ENCODE measurements around the gene HOXB5. TPM values are rescaled to one million over a fixed set of nuclear protein-coding genes. Genes with fewer than 3 reads are reported as not detected.

The HOXB5 gene
- polyA plus RNA-seq, 3 donors from 2014 or later = not detected

DNA sequence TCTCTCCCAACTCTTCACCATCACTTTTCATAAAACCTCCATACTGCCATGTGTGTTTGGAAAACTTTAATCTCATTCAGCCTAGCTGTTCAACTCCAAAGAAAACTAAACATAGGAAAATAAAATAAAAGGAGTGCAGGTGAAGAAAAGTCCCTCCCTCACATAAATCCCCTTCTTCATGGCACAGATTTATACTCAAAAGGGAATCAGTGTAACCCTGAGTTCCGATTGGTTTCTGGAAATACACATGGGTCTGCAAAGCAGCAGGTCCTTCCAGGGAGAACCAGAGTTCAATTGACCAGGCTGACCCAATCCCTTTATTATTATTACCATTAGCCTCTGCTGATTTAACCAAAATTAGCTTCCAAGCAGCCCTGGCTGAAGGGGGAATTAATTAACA, 39.8 kb downstream of the HOXB5 start:
- Mint-ChIP-seq H3K27me3 (ENCODE audit: low read depth in 3 of 3) (peaks cover 8 to 15% (median 11%) of the 10 kb centered on the region in 3 donors), H3K9me3 (no peaks in the 10 kb centered on the region), H3K4me3 (no peak overlapping the region), H3K36me3 (peaks cover 4 to 21% (median 14%) of the 10 kb centered on the region in 3 donors), H3K4me1 (peaks cover 8 to 27% of the 10 kb centered on the region in 2 donors), H3K27ac (no peak overlapping the region)
- DNase-seq = no peak

DNA sequence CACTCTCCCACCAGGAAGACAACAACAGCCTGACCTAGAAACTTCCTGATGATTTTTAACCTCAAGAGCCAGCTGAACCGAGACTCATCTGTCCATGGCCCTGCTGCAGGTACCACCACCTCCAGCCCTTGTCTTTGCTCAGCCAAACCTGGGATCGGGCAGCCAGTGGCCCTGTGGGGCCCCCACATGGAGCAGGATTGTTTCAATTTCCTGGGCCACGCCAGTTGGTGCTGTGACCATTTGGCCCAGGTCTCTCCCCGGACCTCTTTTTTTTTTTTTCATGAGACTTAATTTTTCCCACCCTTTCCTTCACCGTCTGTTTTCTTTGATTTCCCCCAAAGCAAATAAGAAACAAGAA, 40.4 kb downstream of the HOXB5 start:
- Mint-ChIP-seq H3K27ac (no peak overlapping the region), H3K36me3 (peaks cover 4 to 17% (median 10%) of the 10 kb centered on the region in 3 donors), H3K27me3 (ENCODE audit: low read depth in 3 of 3) (peaks cover 8 to 15% (median 11%) of the 10 kb centered on the region in 3 donors), H3K9me3 (no peaks in the 10 kb centered on the region), H3K4me3 (no peak overlapping the region), H3K4me1 (peaks cover 15 to 33% of the 10 kb centered on the region in 2 donors)
- DNase-seq = no peak

DNA sequence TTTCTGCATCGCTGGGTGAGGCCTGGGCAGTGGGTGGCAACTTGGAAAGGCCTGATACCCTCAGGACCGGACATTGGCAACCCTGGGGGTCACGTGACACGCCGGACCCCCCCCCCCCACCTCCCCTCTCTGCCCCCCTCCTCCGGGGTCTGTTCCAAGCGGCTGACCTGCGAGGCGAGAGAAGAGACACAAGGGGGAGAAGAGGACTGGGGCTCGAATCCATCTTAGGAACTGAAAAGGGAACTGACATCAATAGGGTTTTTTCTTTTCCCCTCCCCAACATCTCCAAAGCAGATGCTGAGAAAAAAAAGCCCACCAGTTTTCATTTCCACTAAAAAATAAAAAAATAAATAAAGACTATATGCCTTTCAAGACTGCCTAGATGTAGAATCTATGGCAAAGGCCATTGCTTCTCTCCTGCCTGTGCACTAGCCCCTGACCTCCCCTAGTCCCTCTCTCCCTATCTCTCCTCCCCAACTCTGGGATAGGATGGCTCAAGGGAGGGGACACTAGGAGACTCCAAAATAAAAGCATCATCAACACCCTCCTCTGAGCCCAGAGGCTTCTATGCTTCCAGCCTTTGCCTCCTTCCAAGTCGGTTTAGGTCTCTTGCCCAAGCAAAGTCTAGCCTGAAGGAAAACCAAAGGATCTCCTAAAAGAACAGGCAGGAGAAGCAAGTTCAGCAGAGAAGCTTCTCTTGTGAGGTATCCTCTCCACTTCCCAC, 41.0 kb downstream of the HOXB5 start:
- Mint-ChIP-seq H3K4me3 (no peak overlapping the region), H3K4me1 (peaks cover 20 to 38% of the 10 kb centered on the region in 2 donors), H3K9me3 (no peaks in the 10 kb centered on the region)

DNA sequence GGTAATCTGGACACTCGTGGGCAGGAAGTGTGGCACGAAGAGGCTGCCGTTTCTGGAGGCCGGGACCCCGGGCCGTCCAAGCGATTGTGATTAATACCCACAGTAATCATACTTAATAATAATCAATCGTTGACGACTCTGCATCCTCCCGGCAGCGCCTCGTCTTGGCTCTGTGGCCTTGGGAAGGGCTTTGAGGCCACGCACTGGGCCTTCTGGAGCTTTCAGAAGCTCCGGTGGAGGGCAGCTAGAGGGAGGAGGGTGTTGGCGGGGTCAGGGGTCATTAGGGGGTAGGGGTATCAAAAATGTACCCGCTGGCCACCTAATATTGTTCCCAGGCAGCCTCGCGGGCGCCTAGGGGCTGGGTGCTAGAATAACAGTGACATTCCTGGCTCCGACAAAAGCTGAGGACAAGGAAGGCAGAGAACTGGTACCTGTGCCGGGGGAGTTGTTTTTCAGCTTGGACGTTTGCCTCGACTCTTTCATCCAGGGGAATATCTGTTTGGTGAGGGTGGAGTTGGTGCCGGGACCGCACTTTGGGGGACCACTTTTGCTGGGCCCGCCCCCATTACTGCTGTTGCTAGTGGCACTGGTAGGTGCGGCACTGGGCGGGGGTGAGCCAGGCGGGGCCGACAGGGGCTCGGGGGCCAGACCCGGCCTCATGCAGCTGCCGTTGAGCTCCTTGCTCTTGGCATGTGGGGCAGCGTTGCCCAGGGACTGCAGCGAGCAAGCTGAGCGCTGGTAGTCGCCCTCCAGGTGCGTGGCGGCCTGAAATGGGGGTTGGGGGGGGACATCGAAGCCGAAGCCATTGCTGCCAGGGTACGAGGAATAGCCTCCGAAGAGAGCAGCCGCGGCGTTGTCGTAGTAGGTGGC, 41.7 kb downstream of the HOXB5 start:
- H3K27ac Mint-ChIP-seq = no peak overlapping the region
- peaks cover 28 to 46% of the 10 kb centered on the region in 2 donors for H3K4me1 Mint-ChIP-seq
- peaks cover 4 to 11% (median 10%) of the 10 kb centered on the region in 3 donors for H3K36me3 Mint-ChIP-seq
- H3K9me3 Mint-ChIP-seq = no peaks in the 10 kb centered on the region
- H3K4me3 Mint-ChIP-seq = no peak overlapping the region
- DNase-seq = no peak
- H3K27me3 Mint-ChIP-seq (ENCODE audit: low read depth in 3 of 3) = peaks cover 8 to 15% (median 11%) of the 10 kb centered on the region in 3 donors

More for the DNA sequence above, 41.0 kb downstream of the HOXB5 start:
- DNase-seq = no peak
- Mint-ChIP-seq H3K27me3 (ENCODE audit: low read depth in 3 of 3) (peaks cover 8 to 15% (median 11%) of the 10 kb centered on the region in 3 donors), H3K27ac (no peak overlapping the region), H3K36me3 (peaks cover 4 to 12% (median 10%) of the 10 kb centered on the region in 3 donors)

DNA sequence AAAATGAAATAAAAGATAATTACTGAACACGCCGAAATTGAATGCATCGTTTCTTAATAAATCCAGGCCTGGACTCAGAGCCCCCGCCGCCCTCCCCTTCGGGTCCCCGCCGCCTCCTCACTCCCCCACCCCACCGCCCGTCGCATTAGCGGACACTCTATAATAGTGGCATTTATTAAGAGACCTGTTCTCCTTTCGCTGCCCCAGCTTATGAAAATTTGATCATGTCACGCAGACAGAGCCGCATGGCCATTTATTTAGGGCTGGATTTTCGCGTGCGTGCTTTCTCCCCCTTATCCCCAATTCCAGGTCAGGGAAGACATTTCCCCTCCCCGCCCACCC, 42.4 kb downstream of the HOXB5 start:
- Mint-ChIP-seq H3K4me3 (no peak overlapping the region), H3K36me3 (peaks cover 0 to 11% (median 10%) of the 10 kb centered on the region in 3 donors), H3K9me3 (no peaks in the 10 kb centered on the region), H3K4me1 (peaks cover 34 to 48% of the 10 kb centered on the region in 2 donors), H3K27ac (no peak overlapping the region), H3K27me3 (ENCODE audit: low read depth in 3 of 3) (peaks cover 8 to 15% (median 9%) of the 10 kb centered on the region in 3 donors)
- DNase-seq = no peak

DNA sequence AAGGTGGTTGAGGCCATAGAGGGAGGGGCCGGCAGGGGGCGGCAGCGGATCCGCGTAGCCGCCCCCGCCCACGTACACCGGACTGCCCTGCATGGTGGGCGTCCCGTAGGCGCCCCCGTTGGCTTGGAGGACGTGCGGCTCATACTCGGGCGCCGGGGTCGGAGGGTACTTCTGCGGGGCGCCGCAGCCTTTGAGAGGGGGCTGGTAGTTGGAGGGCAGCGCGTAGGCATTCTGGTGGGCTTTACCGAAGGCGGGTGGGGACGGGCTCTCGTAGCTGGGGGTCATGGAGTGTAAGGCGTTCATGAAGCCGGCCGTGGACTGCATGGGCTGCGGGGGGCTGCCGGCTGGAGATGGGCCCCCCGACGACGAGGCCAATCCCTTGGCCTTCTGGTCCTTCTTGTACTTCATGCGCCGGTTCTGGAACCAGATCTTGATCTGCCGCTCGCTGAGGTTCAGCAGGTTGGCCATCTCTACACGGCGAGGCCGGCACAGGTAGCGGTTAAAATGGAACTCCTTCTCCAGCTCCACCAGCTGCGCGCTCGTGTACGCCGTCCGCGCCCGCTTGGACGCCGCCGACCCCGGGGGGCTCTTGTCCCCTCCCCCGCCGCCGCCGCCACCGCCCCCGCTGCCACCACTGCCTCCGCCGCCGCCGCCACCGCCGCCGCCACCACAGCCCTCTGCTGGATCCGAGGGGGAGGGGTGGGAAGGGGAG, 42.9 kb downstream of the HOXB5 start:
- no peak overlapping the region for H3K4me3 Mint-ChIP-seq

DNA sequence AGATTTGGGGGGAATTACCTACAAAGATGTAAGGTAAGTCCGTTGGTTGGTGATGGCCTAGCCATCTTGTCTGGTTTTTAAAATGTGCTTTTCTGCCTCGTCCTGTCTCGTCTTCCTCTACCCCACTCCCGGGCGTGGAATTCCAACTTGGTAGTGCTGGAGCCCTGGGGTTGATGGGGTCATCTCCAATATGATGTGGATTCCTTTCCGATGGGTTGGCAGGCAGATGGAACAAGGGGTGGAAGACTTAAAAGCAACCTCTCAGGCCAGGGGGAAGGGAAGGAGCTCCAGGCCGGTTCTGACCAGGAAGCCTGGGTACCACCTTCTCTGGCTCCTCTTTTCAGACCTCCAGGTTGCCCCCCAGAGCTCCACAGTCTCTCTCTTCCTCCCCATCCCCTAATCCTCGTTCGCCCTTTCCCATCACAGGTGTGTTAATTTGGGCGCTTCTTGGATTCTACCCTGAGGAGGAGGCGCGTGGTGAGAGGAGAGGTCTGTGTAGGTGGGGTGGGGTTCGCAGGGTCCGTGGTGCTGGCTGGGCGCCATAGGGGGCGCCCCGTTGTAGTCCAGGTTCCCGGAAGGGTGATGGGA, 43.6 kb downstream of the HOXB5 start:
- Mint-ChIP-seq H3K4me1 (peaks cover 38 to 48% of the 10 kb centered on the region in 2 donors), H3K27me3 (ENCODE audit: low read depth in 3 of 3) (peaks cover 4 to 12% (median 7%) of the 10 kb centered on the region in 3 donors), H3K4me3 (no peak overlapping the region), H3K9me3 (no peaks in the 10 kb centered on the region), H3K36me3 (peaks cover 0 to 10% (median 7%) of the 10 kb centered on the region in 3 donors), H3K27ac (no peak overlapping the region)
- DNase-seq = no peak

More for the DNA sequence above, 42.9 kb downstream of the HOXB5 start:
- Mint-ChIP-seq H3K27ac (no peak overlapping the region), H3K4me1 (peaks cover 36 to 48% of the 10 kb centered on the region in 2 donors), H3K27me3 (ENCODE audit: low read depth in 3 of 3) (peaks cover 8 to 15% (median 9%) of the 10 kb centered on the region in 3 donors), H3K36me3 (peaks cover 0 to 11% (median 10%) of the 10 kb centered on the region in 3 donors), H3K9me3 (no peaks in the 10 kb centered on the region)
- DNase-seq = no peak

DNA sequence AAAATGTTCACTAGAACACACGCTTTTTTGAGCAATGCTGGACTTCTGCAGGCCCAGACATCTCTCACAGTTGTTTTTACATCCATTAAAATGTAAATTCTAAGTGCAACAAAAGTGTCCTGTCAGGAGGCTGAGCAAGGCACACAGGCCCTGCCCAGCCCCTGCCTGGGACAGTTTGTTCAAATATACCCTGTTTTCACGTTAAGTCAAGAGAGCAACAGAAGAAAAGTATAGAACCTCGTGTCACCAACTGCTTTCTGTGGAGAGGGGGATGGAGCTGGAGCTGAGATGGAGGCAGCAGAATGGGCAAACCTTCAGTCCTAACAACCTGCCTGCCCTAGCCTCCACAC, 44.3 kb downstream of the HOXB5 start:
- no peak overlapping the region for H3K4me3 Mint-ChIP-seq
- H3K27me3 Mint-ChIP-seq (ENCODE audit: low read depth in 3 of 3) = peaks cover 2 to 9% (median 2%) of the 10 kb centered on the region in 3 donors
- peaks cover 0 to 10% (median 7%) of the 10 kb centered on the region in 3 donors for H3K36me3 Mint-ChIP-seq
- no peak overlapping the region for H3K27ac Mint-ChIP-seq
- no peak for DNase-seq
- peaks cover 42 to 53% of the 10 kb centered on the region in 2 donors for H3K4me1 Mint-ChIP-seq
- no peaks in the 10 kb centered on the region for H3K9me3 Mint-ChIP-seq

DNA sequence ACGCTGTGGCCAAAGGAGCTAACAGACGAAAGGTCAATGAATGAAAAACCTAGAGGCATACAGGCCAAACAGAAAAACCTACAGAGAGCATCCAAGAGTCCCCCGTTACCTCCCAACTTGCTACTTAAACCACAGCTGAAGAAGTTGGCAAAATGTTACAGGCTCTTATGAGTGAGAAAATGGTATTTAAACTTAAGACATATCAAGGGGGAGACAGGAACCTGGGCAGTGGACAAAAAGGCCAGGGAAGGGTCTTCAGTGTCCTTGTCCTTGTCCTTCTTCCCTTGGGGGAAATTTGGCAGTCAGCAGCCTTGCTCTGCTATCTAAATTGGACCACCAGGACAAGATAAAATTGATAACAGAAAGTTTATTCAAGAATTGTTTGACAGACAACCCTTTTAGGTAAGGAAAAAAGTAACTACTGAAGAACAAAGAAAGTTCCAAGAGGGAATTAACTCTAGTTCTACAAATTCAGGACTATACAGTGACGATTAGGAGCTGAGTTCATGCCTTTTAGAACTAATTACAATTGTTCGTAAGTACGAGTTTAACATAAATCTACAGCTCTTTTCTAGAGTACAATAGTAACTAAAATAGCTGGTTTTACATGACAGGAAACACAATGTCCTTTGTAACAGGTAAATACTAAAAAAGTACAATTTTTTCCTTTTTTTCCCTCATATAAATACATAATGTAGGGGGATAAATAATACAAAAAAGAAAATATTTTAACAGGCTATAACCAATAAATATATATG, 44.9 kb downstream of the HOXB5 start:
- DNase-seq = no peak
- Mint-ChIP-seq H3K27me3 (ENCODE audit: low read depth in 3 of 3) (peaks cover 2 to 7% (median 4%) of the 10 kb centered on the region in 3 donors), H3K27ac (peak overlapping the region; percentile 55 to 96 (median 82)), H3K4me3 (peak overlapping the region; percentile 71 to 85 (median 75)), H3K4me1 (peaks cover 45 to 53% of the 10 kb centered on the region in 2 donors), H3K36me3 (peaks cover 0 to 10% (median 5%) of the 10 kb centered on the region in 3 donors), H3K9me3 (no peaks in the 10 kb centered on the region)

DNA sequence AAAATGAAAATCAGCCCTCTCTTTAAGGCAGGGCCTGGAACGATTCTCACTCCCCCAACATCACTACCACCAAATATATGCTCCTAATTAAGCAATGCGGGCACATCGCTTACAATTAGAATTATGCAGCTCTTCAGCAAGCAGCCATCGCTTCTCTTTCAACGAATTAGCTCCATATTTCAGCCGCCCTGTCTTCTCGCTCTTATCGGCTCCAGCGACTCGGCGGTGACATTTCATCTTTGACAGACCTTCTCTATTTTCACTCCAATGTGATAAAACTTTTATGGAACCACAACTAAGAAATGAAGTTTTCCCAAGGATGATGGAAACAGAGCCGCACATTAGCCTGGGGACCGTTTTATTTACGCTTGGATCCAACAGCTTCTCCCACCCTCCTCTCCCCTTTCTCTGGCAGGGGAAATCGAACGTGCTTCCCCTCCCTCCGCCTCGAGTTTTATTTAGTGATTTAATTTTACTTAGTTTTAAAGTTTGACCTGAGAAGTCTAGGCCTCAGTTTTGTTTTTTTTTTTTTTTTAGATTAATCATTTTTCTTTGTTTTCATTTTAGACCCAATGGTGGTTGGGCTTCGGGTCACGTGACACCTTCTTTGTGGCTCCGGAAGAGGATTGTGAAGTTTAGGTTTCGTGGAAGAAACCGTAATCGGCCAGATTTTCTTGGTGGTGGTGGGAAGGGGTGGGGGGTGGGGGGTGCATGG, 45.6 kb downstream of the HOXB5 start:
- Mint-ChIP-seq H3K9me3 (no peaks in the 10 kb centered on the region), H3K4me1 (peaks cover 47 to 52% of the 10 kb centered on the region in 2 donors), H3K4me3 (peak overlapping the region; percentile 71 to 85 (median 75)), H3K27me3 (ENCODE audit: low read depth in 3 of 3) (peaks cover 2 to 7% (median 7%) of the 10 kb centered on the region in 3 donors), H3K27ac (peak overlapping the region; percentile 2 to 96 (median 82)), H3K36me3 (peaks cover 0 to 10% (median 2%) of the 10 kb centered on the region in 3 donors)
- peak; percentile 22 to 39 (median 38) for DNase-seq

DNA sequence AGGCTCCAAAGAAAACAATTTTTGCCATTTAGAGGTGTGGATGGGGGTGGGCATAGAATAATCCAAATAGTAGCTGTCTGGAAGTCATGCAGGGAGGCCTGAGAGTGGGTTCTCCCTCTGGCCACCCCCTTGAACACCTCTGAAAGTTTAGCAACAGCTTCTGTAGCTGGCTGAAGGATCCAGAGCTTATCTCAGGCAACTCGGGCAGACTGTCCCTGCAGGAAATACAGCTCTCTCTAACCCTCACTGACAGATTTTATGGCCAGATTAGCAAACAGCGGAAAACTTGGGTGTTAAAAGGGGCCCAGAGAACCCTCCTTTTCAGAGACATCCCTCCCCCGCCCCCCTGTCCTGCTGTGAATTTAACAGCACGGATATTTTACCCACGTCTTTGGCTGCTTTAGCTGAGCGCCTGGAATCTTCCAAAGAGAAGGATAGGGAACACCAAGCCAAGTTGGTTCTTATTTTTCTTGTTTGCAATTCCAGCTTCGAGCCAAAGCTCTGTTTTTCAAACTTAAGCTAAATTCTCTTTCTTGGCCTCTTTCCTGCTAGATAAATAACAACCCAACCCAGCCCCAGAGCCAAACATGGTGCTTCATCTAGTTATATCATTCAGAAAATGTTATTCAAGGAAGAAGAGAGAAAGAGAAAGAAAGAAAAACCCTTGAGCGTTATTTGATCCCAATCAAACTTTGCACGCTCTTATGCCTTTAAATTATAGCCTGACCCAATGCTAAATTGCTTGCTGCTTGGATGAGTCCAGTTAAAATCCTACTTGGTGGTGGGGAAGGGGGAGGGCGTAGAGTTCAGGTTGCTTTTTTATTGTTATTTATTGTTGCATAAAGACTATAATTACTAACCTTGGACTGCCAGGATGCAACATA, 46.4 kb downstream of the HOXB5 start:
- Mint-ChIP-seq H3K36me3 (peaks cover 0 to 12% (median 0%) of the 10 kb centered on the region in 3 donors), H3K9me3 (no peaks in the 10 kb centered on the region), H3K27ac (peak overlapping the region; percentile 23 to 99 (median 86)), H3K27me3 (ENCODE audit: low read depth in 3 of 3) (peaks cover 2 to 10% (median 7%) of the 10 kb centered on the region in 3 donors), H3K4me1 (peaks cover 53 to 60% of the 10 kb centered on the region in 2 donors), H3K4me3 (peak overlapping the region; percentile 71 to 85 (median 75))
- no peak for DNase-seq
